ENCODE measurements around the gene B4GALT4.

The B4GALT4 gene

GRCh38 chr3:119257111-119257510, 16.4 kb upstream of the B4GALT4 start:
- H4K91ac ChIP-seq (ENCODE audit: low read depth, low read length, poor library complexity): no peak overlapping the region
- H3K4me2 ChIP-seq (ENCODE audit: insufficient read depth, low read length, poor library complexity, severe bottlenecking): no peak overlapping the region
- H2AK5ac ChIP-seq (ENCODE audit: low read depth, low read length): no peak overlapping the region
- DNase-seq (ENCODE audit: low spot score): no peak
- H3K79me1 ChIP-seq (ENCODE audit: low read depth, low read length): no peaks in the 10 kb centered on the region
- H3K4me1 ChIP-seq (ENCODE audit: control insufficient read depth in 2 of 2, insufficient read depth in 1 of 2, low read depth in 1 of 2, low read length in 2 of 2): no peaks in the 10 kb centered on the region
- no peaks in the 10 kb centered on the region for H3K9me3 ChIP-seq (replicated peaks in 1 of 2; ENCODE audit: control insufficient read depth in 2 of 2, insufficient read depth in 1 of 2, low read depth in 1 of 2, low read length in 2 of 2)
- no peak overlapping the region for H4K8ac ChIP-seq (ENCODE audit: low read depth, low read length)
- H3K9ac ChIP-seq (ENCODE audit: low read depth, low read length, poor library complexity): no peak overlapping the region
- no CpG with 5 or more reads among the region's 2 CpGs for WGBS, 2 donors (ENCODE audit: extremely low coverage in 2 of 2, insufficient read length in 2 of 2, insufficient replicate concordance in 1 of 2)
- no peak overlapping the region for H3K27ac ChIP-seq (replicated peaks; ENCODE audit: low read length)
- H3K4me3 ChIP-seq (ENCODE audit: low read length in 2 of 2): no peak overlapping the region
- H3K23ac ChIP-seq (ENCODE audit: low read depth, low read length, poor library complexity): no peak overlapping the region
- H3K36me3 ChIP-seq (replicated peaks in 1 of 2; ENCODE audit: control insufficient read depth in 2 of 2, insufficient read depth in 2 of 2, low read length in 2 of 2): no peaks in the 10 kb centered on the region
- H2AFZ ChIP-seq (ENCODE audit: low read length): peak overlapping the region; percentile 75
- H3K18ac ChIP-seq (ENCODE audit: low read length): no peak overlapping the region
- H2BK5ac ChIP-seq (ENCODE audit: low read length): no peak overlapping the region
- H3K4ac ChIP-seq (ENCODE audit: low read length): no peak overlapping the region
- no peak overlapping the region for H2BK15ac ChIP-seq (ENCODE audit: low read length)
- no peaks in the 10 kb centered on the region for H3K27me3 ChIP-seq (ENCODE audit: control insufficient read depth in 3 of 3, insufficient read depth in 3 of 3, low read depth in 1 of 3, low read length in 3 of 3)
- H2BK12ac ChIP-seq (ENCODE audit: low read length): no peak overlapping the region
- H3K14ac ChIP-seq (ENCODE audit: low read length): no peak overlapping the region
- H2BK120ac ChIP-seq (ENCODE audit: low read depth, low read length): no peak overlapping the region

- H2BK120ac ChIP-seq (ENCODE audit: low read depth, low read length): no peak overlapping the region
- no peaks in the 10 kb centered on the region for H3K27me3 ChIP-seq (ENCODE audit: control insufficient read depth in 3 of 3, insufficient read depth in 3 of 3, low read depth in 1 of 3, low read length in 3 of 3)
- H3K23ac ChIP-seq (ENCODE audit: low read depth, low read length, poor library complexity): no peak overlapping the region
- no peaks in the 10 kb centered on the region for H3K4me1 ChIP-seq (ENCODE audit: control insufficient read depth in 2 of 2, insufficient read depth in 1 of 2, low read depth in 1 of 2, low read length in 2 of 2)
- no peak overlapping the region for H2AK5ac ChIP-seq (ENCODE audit: low read depth, low read length)
- no peak overlapping the region for H3K4me2 ChIP-seq (ENCODE audit: insufficient read depth, low read length, poor library complexity, severe bottlenecking)
- no peak overlapping the region for H3K14ac ChIP-seq (ENCODE audit: low read length)
- no peak overlapping the region for H4K8ac ChIP-seq (ENCODE audit: low read depth, low read length)
- H3K4ac ChIP-seq (ENCODE audit: low read length): no peak overlapping the region
- no peak overlapping the region for H3K18ac ChIP-seq (ENCODE audit: low read length)
- H3K27ac ChIP-seq (replicated peaks; ENCODE audit: low read length): no peak overlapping the region
- H3K79me1 ChIP-seq (ENCODE audit: low read depth, low read length): no peaks in the 10 kb centered on the region
- H4K91ac ChIP-seq (ENCODE audit: low read depth, low read length, poor library complexity): no peak overlapping the region
- no CpG with 5 or more reads among the region's 2 CpGs for WGBS, 2 donors (ENCODE audit: extremely low coverage in 2 of 2, insufficient read length in 2 of 2, insufficient replicate concordance in 1 of 2)
- no peaks in the 10 kb centered on the region for H3K9me3 ChIP-seq (replicated peaks in 1 of 2; ENCODE audit: control insufficient read depth in 2 of 2, insufficient read depth in 1 of 2, low read depth in 1 of 2, low read length in 2 of 2)
- H3K36me3 ChIP-seq (replicated peaks in 1 of 2; ENCODE audit: control insufficient read depth in 2 of 2, insufficient read depth in 2 of 2, low read length in 2 of 2): no peaks in the 10 kb centered on the region
- no peak overlapping the region for H2BK12ac ChIP-seq (ENCODE audit: low read length)
- H3K9ac ChIP-seq (ENCODE audit: low read depth, low read length, poor library complexity): no peak overlapping the region
- H2BK5ac ChIP-seq (ENCODE audit: low read length): no peak overlapping the region
- no peak overlapping the region for H3K4me3 ChIP-seq (ENCODE audit: low read length in 2 of 2)
- no peak overlapping the region for H2AFZ ChIP-seq (ENCODE audit: low read length)
- H2BK15ac ChIP-seq (ENCODE audit: low read length): no peak overlapping the region
- DNase-seq (ENCODE audit: low spot score): no peak
These were observed 14.5 kb upstream of the B4GALT4 start for GRCh38 chr3:119255214-119255613.

DNA sequence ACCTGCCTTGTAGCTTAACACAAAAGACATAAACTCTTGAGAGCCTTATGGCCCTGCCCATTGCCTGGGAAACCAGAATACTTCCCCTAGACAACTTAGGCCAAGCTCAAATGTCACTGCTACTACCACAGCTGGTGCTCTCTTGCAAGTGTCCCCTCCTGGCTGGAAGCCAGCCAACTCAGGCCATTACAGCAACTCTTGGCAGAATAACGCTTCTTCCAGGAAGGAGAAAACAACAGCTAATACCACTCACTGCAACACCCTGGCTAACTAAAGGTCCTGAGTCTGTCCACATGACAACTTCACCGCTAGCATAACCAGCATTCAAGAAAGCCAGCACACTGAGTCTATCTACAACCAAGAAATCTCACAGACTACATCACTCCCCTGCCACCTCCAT, 5.1 kb upstream of the B4GALT4 start:
- H3K4ac ChIP-seq (ENCODE audit: low read length): no peak overlapping the region
- no CpG with 5 or more reads among the region's 2 CpGs for WGBS, 2 donors (ENCODE audit: extremely low coverage in 2 of 2, insufficient read length in 2 of 2, insufficient replicate concordance in 1 of 2)
- no peak overlapping the region for H3K4me2 ChIP-seq (ENCODE audit: insufficient read depth, low read length, poor library complexity, severe bottlenecking)
- no peak overlapping the region for H3K9ac ChIP-seq (ENCODE audit: low read depth, low read length, poor library complexity)
- no peak overlapping the region for H3K4me3 ChIP-seq (ENCODE audit: low read length in 2 of 2)
- no peak overlapping the region for H3K27ac ChIP-seq (replicated peaks; ENCODE audit: low read length)
- H4K91ac ChIP-seq (ENCODE audit: low read depth, low read length, poor library complexity): no peak overlapping the region
- H3K4me1 ChIP-seq (ENCODE audit: control insufficient read depth in 2 of 2, insufficient read depth in 1 of 2, low read depth in 1 of 2, low read length in 2 of 2): no peaks in the 10 kb centered on the region
- H2AK5ac ChIP-seq (ENCODE audit: low read depth, low read length): no peak overlapping the region
- no peak overlapping the region for H3K18ac ChIP-seq (ENCODE audit: low read length)
- H2BK120ac ChIP-seq (ENCODE audit: low read depth, low read length): no peak overlapping the region
- H4K8ac ChIP-seq (ENCODE audit: low read depth, low read length): no peak overlapping the region
- H3K9me3 ChIP-seq (replicated peaks in 1 of 2; ENCODE audit: control insufficient read depth in 2 of 2, insufficient read depth in 1 of 2, low read depth in 1 of 2, low read length in 2 of 2): peaks cover 3% of the 10 kb centered on the region in 2 donors
- H2BK5ac ChIP-seq (ENCODE audit: low read length): no peak overlapping the region
- no peak for DNase-seq (ENCODE audit: low spot score)
- no peak overlapping the region for H2AFZ ChIP-seq (ENCODE audit: low read length)
- peaks cover 0 to 1% (median 0%) of the 10 kb centered on the region in 3 experiments for H3K27me3 ChIP-seq (ENCODE audit: control insufficient read depth in 3 of 3, insufficient read depth in 3 of 3, low read depth in 1 of 3, low read length in 3 of 3)
- no peak overlapping the region for H2BK15ac ChIP-seq (ENCODE audit: low read length)
- H2BK12ac ChIP-seq (ENCODE audit: low read length): no peak overlapping the region
- no peak overlapping the region for H3K14ac ChIP-seq (ENCODE audit: low read length)
- no peaks in the 10 kb centered on the region for H3K79me1 ChIP-seq (ENCODE audit: low read depth, low read length)
- H3K23ac ChIP-seq (ENCODE audit: low read depth, low read length, poor library complexity): no peak overlapping the region
- H3K36me3 ChIP-seq (replicated peaks in 1 of 2; ENCODE audit: control insufficient read depth in 2 of 2, insufficient read depth in 2 of 2, low read length in 2 of 2): no peaks in the 10 kb centered on the region

DNA sequence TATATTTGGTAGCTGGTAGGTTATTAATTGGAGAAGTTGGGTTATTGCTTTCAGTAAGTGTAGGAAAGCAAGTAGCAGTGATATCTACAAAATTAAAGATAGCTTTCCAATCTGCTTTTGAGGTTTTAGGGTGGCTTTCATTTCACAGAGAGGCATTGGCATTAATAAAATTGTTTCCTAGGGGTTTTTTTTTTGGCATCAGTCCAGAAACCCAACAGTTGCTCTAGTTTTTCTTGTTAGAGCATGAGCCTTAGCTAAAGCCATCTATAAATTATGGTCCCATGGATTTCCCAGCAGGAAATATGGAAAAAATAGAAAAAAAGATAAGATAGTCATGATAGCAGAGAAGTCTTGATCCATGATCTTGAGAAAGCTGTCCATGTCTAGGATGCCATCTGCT, 3.0 kb upstream of the B4GALT4 start:
- Histone ChIP-seq H3K79me1 (ENCODE audit: low read depth, low read length) (no peaks in the 10 kb centered on the region), H3K14ac (ENCODE audit: low read length) (no peak overlapping the region), H3K36me3 (replicated peaks in 1 of 2; ENCODE audit: control insufficient read depth in 2 of 2, insufficient read depth in 2 of 2, low read length in 2 of 2) (no peaks in the 10 kb centered on the region), H2BK12ac (ENCODE audit: low read length) (no peak overlapping the region), H3K9me3 (replicated peaks in 1 of 2; ENCODE audit: control insufficient read depth in 2 of 2, insufficient read depth in 1 of 2, low read depth in 1 of 2, low read length in 2 of 2) (peaks cover 3% of the 10 kb centered on the region in 2 donors), H4K8ac (ENCODE audit: low read depth, low read length) (no peak overlapping the region), H2AK5ac (ENCODE audit: low read depth, low read length) (no peak overlapping the region), H3K27me3 (ENCODE audit: control insufficient read depth in 3 of 3, insufficient read depth in 3 of 3, low read depth in 1 of 3, low read length in 3 of 3) (peaks cover 0 to 1% (median 0%) of the 10 kb centered on the region in 3 experiments), H3K18ac (ENCODE audit: low read length) (no peak overlapping the region), H3K4ac (ENCODE audit: low read length) (no peak overlapping the region), H2BK15ac (ENCODE audit: low read length) (no peak overlapping the region), H4K91ac (ENCODE audit: low read depth, low read length, poor library complexity) (no peak overlapping the region), H3K4me1 (ENCODE audit: control insufficient read depth in 2 of 2, insufficient read depth in 1 of 2, low read depth in 1 of 2, low read length in 2 of 2) (peaks cover 2 to 8% of the 10 kb centered on the region in 2 donors), H3K23ac (ENCODE audit: low read depth, low read length, poor library complexity) (no peak overlapping the region), H2BK5ac (ENCODE audit: low read length) (no peak overlapping the region), H2AFZ (ENCODE audit: low read length) (no peak overlapping the region), H3K4me2 (ENCODE audit: insufficient read depth, low read length, poor library complexity, severe bottlenecking) (no peak overlapping the region), H3K4me3 (ENCODE audit: low read length in 2 of 2) (no peak overlapping the region), H2BK120ac (ENCODE audit: low read depth, low read length) (no peak overlapping the region), H3K9ac (ENCODE audit: low read depth, low read length, poor library complexity) (no peak overlapping the region), H3K27ac (replicated peaks; ENCODE audit: low read length) (no peak overlapping the region)
- no peak for DNase-seq (ENCODE audit: low spot score)

All from neuronal stem cell (in vitro differentiated cells).